Measurements from ENCODE around the gene TTC1. TPM values are rescaled to one million over a fixed set of nuclear protein-coding genes. Genes with fewer than 3 reads are reported as not detected.
"Not testable (repeated sequence)": the region's sequence is repeated elsewhere in the genome, so short reads cannot be mapped to it uniquely, and the experiment has no call there.

The TTC1 gene
- total RNA-seq, 6 donors from 2014 or later, result 28.5 to 46.7 (median 38.8) TPM

DNA sequence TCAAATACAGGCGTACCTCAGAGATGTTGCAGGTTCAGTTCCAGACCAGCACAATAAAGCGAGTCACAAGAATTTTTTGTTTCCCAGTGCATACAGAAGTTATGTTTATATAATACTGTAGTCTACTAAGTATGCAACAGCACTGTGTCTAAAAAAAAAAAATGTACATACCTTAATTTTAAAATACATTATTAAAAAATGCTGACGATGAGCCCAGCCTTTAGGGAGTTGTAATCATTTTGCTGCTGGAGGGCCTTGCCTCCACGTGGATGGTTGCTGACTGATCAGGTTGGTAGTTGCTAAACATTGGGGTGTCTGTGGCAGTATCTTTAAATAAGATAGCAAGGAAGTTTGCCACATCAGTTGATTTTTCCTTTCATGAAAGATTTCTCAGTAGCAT is 48.3 kb downstream of the TTC1 start:
- Histone ChIP-seq H3K27ac (no peak overlapping the region), H3K27me3 (no peaks in the 10 kb centered on the region), H3K4me3 (no peak overlapping the region), H3K9me3 (no peaks in the 10 kb centered on the region), H3K36me3 (peaks cover 7 to 85% (median 52%) of the 10 kb centered on the region in 4 donors), H3K4me1 (no peaks in the 10 kb centered on the region)
- ATAC-seq (ENCODE audit: low FRiP score in 2 of 2) (no peak), DNase-seq (no peak)
- TF ChIP-seq, protein P1, sequence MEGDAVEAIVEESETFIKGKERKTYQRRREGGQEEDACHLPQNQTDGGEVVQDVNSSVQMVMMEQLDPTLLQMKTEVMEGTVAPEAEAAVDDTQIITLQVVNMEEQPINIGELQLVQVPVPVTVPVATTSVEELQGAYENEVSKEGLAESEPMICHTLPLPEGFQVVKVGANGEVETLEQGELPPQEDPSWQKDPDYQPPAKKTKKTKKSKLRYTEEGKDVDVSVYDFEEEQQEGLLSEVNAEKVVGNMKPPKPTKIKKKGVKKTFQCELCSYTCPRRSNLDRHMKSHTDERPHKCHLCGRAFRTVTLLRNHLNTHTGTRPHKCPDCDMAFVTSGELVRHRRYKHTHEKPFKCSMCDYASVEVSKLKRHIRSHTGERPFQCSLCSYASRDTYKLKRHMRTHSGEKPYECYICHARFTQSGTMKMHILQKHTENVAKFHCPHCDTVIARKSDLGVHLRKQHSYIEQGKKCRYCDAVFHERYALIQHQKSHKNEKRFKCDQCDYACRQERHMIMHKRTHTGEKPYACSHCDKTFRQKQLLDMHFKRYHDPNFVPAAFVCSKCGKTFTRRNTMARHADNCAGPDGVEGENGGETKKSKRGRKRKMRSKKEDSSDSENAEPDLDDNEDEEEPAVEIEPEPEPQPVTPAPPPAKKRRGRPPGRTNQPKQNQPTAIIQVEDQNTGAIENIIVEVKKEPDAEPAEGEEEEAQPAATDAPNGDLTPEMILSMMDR (IDR thresholded peaks at IDR 0.05), result no peak
- no peak for TF ChIP-seq EP300 (IDR thresholded peaks at IDR 0.05)
- no peak for TF ChIP-seq POLR2AphosphoS5 (IDR thresholded peaks at IDR 0.05)
- TF ChIP-seq POLR2A (IDR thresholded peaks at IDR 0.05), result no peak
- WGBS, 2 donors, result 96 to 97% methylated on average over 4 of the region's 4 CpGs

DNA sequence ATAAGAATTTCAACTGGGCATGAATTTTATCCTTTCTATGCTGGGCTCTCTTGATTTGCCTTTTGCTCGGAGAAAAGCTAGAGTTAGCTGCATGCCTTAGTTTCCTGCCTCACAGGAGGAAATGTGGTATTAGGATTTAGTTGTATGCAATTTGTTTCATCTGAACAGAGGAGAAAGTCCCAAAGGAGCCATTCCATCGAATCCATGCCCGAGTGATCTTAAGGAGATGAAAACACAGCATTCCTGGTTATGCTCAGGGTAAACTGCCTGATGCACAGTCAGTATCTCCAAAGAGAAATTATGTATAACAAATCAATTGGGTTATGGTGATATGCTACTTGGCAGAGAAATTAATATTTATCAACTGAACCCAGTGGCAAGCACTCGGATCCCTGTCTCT is 51.1 kb downstream of the TTC1 start:
- DNase-seq (no peak), ATAC-seq (ENCODE audit: low FRiP score in 2 of 2) (no peak)
- TF ChIP-seq, protein P1 (IDR thresholded peaks at IDR 0.05), result no peak
- TF ChIP-seq POLR2AphosphoS5 (IDR thresholded peaks at IDR 0.05) (no peak), EP300 (IDR thresholded peaks at IDR 0.05) (no peak)
- H3K36me3 ChIP-seq, result peaks cover 1 to 75% (median 46%) of the 10 kb centered on the region in 4 donors
- no peaks in the 10 kb centered on the region for H3K9me3 ChIP-seq
- H3K27me3 ChIP-seq, result no peaks in the 10 kb centered on the region
- H3K4me1 ChIP-seq, result peaks cover 0 to 7% (median 3%) of the 10 kb centered on the region in 4 donors
- H3K27ac ChIP-seq, result no peak overlapping the region
- 91 to 93% methylated on average over 4 of the region's 4 CpGs for WGBS, 2 donors
- no peak overlapping the region for H3K4me3 ChIP-seq

DNA sequence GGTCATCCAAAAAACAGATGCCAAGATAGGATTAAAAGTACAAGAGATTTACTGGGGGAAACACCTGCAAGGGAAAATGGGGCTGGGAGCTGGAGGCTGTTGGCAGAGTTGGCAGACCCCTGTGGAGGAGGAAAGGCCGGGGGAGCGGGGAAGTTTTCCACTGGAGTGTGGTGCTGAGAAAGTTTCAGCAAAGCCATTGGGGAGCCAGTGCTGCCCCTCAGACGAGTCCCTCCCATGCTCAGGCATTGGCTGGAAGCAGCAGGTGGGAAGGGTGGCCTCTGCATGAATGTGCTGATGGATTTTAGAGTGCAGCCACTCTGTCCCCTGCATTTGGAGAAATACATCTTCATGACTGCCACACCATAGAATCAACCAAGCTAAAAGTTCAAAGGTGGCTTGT is 52.8 kb downstream of the TTC1 start:
- no peak overlapping the region for H3K27ac ChIP-seq
- peaks cover 0 to 11% (median 4%) of the 10 kb centered on the region in 4 donors for H3K4me1 ChIP-seq
- DNase-seq, result no peak
- H3K9me3 ChIP-seq, result no peaks in the 10 kb centered on the region
- WGBS, 2 donors, result 94 to 99% methylated on average over 3 of the region's 3 CpGs
- no peak for ATAC-seq (ENCODE audit: low FRiP score in 2 of 2)
- TF ChIP-seq, protein P1 (IDR thresholded peaks at IDR 0.05), result no peak
- TF ChIP-seq POLR2AphosphoS5 (IDR thresholded peaks at IDR 0.05), result no peak
- no peak for TF ChIP-seq EP300 (IDR thresholded peaks at IDR 0.05)
- TF ChIP-seq POLR2A (IDR thresholded peaks at IDR 0.05), result no peak
- H3K27me3 ChIP-seq, result no peaks in the 10 kb centered on the region
- H3K36me3 ChIP-seq, result peaks cover 6 to 73% (median 37%) of the 10 kb centered on the region in 4 donors
- H3K4me3 ChIP-seq, result no peak overlapping the region

DNA sequence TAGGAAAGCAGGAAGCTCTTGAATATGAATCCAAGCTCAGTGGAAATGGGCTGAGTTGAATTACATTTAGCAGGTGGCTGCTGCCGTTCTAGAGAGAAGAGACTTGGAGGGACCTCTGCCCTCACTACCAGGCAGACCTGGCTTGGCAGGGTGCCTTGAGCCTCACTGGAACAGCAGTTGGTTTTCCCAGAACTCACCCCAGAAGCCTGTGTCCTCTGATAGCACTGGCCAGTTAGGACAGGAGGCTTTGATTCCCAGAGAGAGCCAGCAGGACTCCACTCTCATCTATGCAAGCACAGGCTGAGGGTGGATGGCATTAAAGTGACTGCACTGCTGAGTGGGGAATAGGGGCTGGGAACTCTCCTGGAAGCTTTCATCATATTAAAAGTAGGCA is 55.5 kb downstream of the TTC1 start:
- Histone ChIP-seq H3K4me3 (no peak overlapping the region), H3K9me3 (no peaks in the 10 kb centered on the region), H3K4me1 (peaks cover 0 to 11% (median 4%) of the 10 kb centered on the region in 4 donors), H3K27me3 (no peaks in the 10 kb centered on the region), H3K27ac (peak overlapping the region in 1 of 4 donors; percentile 40), H3K36me3 (peaks cover 6 to 66% (median 31%) of the 10 kb centered on the region in 4 donors)
- no peak for ATAC-seq (ENCODE audit: low FRiP score in 2 of 2)
- no peak for DNase-seq
- WGBS, 2 donors, result 45 to 76% methylated on average over 1 of the region's 1 CpG
- TF ChIP-seq EP300 (IDR thresholded peaks at IDR 0.05) (no peak), POLR2AphosphoS5 (IDR thresholded peaks at IDR 0.05) (no peak), POLR2A (IDR thresholded peaks at IDR 0.05) (no peak)
- TF ChIP-seq, protein P1 (IDR thresholded peaks at IDR 0.05), result no peak

DNA sequence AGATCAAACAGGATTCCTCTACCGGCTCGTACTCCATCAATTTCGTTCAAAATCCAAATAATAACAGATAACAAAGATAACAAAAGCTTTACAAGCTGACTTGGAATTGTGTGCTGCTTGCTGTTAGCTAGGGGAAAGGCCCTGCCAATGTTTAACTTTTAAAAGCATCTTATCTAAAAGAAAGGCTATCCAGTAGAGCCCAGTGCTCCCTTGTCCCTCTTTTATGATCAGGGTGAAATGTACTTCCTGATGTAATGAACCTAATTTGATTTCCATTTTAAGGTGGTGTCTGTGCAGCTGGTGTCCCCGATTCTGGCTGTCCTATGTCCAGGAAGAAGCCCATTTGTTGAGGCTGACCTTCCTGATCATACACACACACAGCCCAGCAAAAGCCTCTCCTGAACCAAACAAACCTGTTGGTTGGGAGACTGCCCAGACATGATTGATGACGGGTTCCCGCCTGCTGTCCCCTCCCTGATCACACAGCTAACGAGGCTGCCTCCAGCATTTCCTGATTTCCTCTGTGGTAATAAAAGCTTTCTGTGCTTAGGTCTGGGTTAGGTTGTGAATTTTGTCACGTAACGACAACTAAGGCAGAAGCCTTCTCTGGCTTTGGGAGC is 56.2 kb downstream of the TTC1 start:
- WGBS, 2 donors, result 55 to 65% methylated on average over 7 to 9 of the region's 9 CpGs
- H3K27ac ChIP-seq, result peak overlapping the region in 1 of 4 donors; percentile 40
- no peaks in the 10 kb centered on the region for H3K27me3 ChIP-seq
- H3K4me3 ChIP-seq, result no peak overlapping the region
- ATAC-seq (ENCODE audit: low FRiP score in 2 of 2), result no peak
- peaks cover 6 to 60% (median 28%) of the 10 kb centered on the region in 4 donors for H3K36me3 ChIP-seq
- H3K9me3 ChIP-seq, result no peaks in the 10 kb centered on the region
- DNase-seq, result no peak
- TF ChIP-seq POLR2AphosphoS5 (IDR thresholded peaks at IDR 0.05) (no peak), POLR2A (IDR thresholded peaks at IDR 0.05) (no peak), EP300 (IDR thresholded peaks at IDR 0.05) (no peak)
- TF ChIP-seq, protein P1 (IDR thresholded peaks at IDR 0.05), result no peak
- H3K4me1 ChIP-seq, result peaks cover 0 to 11% (median 4%) of the 10 kb centered on the region in 4 donors

DNA sequence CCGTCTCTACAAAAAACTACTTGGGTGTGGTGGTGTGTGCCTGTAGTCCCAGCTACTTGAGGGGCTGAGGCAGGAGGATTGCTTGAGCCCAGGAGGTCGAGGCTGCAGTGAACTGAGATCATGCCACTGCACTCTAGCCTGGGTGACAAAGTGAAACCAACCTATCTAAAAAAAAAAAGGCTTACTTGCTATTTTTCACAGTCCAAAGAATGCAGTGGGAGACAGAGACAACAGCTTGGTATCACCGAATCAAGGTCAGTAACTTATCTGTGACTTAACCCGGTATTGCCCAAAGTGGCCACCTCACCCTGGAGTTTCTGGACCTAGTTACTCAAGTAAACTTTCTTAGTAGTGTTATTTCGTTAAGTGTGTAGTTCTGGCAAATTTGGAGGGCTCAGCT is 60.2 kb downstream of the TTC1 start:
- Histone ChIP-seq H3K36me3 (peaks cover 0 to 32% (median 11%) of the 10 kb centered on the region in 4 donors), H3K4me1 (peaks cover 0 to 23% (median 13%) of the 10 kb centered on the region in 4 donors)
- not testable (repeated sequence) for H3K9me3 ChIP-seq; H3K4me3 ChIP-seq; DNase-seq; ATAC-seq (ENCODE audit: low FRiP score in 2 of 2); H3K27ac ChIP-seq; H3K27me3 ChIP-seq
- WGBS, 2 donors, result 86 to 92% methylated on average over 5 of the region's 5 CpGs
